Trophoblast cell (in vitro differentiated cells and primary cell): Measurements from ENCODE around the gene LRMDA.

Experiments
- DNase-seq, 2 donors: peaks; one replicate each; pipeline ENCODE4 v3.0.0-alpha.2; 2016
- H2AFZ ChIP-seq: 2 replicates; pipeline ENCODE4 v1.6.1; 2013; ENCODE audit warnings: low read length, moderate library complexity, mild to moderate bottlenecking; ENCODE audit not compliant: insufficient read depth, poor library complexity
- H2AK5ac ChIP-seq: 2 replicates; pipeline ENCODE4 v1.6.1; 2013; ENCODE audit warnings: mild to moderate bottlenecking, low read length
- H2BK120ac ChIP-seq: 2 replicates; pipeline ENCODE4 v1.6.1; 2013; ENCODE audit warnings: low read length, mild to moderate bottlenecking, moderate library complexity; ENCODE audit not compliant: insufficient read depth, poor library complexity
- H2BK12ac ChIP-seq: 2 replicates; pipeline ENCODE4 v1.6.1; 2013; ENCODE audit warnings: mild to moderate bottlenecking, low read length, moderate library complexity
- H2BK5ac ChIP-seq: 2 replicates; pipeline ENCODE4 v1.6.1; 2013; ENCODE audit warnings: low read length, low read depth, moderate library complexity, mild to moderate bottlenecking; ENCODE audit not compliant: poor library complexity
- H3K14ac ChIP-seq: 2 replicates; pipeline ENCODE4 v1.6.1; 2013; ENCODE audit warnings: mild to moderate bottlenecking, low read length
- H3K18ac ChIP-seq: 2 replicates; pipeline ENCODE4 v1.6.1; 2013; ENCODE audit warnings: mild to moderate bottlenecking, low read length
- H3K23ac ChIP-seq: 2 replicates; pipeline ENCODE4 v1.6.1; 2013; ENCODE audit warnings: low read length
- H3K27ac ChIP-seq: 2 replicates; pipeline ENCODE4 v1.5.1; 2013; ENCODE audit warnings: low read depth, mild to moderate bottlenecking, inconsistent platforms, low read length, moderate library complexity
- H3K27me3 ChIP-seq: 2 replicates; pipeline ENCODE4 v1.6.1; 2013; ENCODE audit warnings: inconsistent platforms, mild to moderate bottlenecking, low read length, moderate library complexity; ENCODE audit not compliant: insufficient read depth
- H3K36me3 ChIP-seq, 2 experiments: 1 replicate in 1 of 2; 2 replicates in 1 of 2; pipeline ENCODE4 v1.6.1; 2013; ENCODE audit warnings: low read length in 2 of 2, mild to moderate bottlenecking in 2 of 2, moderate library complexity in 1 of 2; ENCODE audit not compliant: insufficient read depth in 2 of 2, control insufficient read depth in 1 of 2
- H3K4ac ChIP-seq: 2 replicates; pipeline ENCODE4 v1.6.1; 2013; ENCODE audit warnings: low read depth, mild to moderate bottlenecking, low read length, moderate library complexity
- H3K4me1 ChIP-seq, 2 experiments: 1 replicate in 1 of 2; 2 replicates in 1 of 2; pipeline ENCODE4 v1.6.1; 2013; ENCODE audit warnings: low read length in 2 of 2, mild to moderate bottlenecking in 2 of 2, moderate library complexity in 1 of 2; ENCODE audit not compliant: insufficient read depth in 2 of 2, control insufficient read depth in 1 of 2
- H3K4me2 ChIP-seq: 2 replicates; pipeline ENCODE4 v1.6.1; 2013; ENCODE audit warnings: inconsistent platforms, mild to moderate bottlenecking, low read length, moderate library complexity
- H3K4me3 ChIP-seq: 2 replicates; pipeline ENCODE4 v1.5.1; 2013; ENCODE audit warnings: mild to moderate bottlenecking, low read depth, low read length, inconsistent platforms
- H3K79me1 ChIP-seq: one replicate; pipeline ENCODE4 v1.6.1; 2013; ENCODE audit warnings: low read length
- H3K79me2 ChIP-seq: 2 replicates; pipeline ENCODE4 v1.6.1; 2013; ENCODE audit warnings: low read length, mild to moderate bottlenecking; ENCODE audit not compliant: control insufficient read depth, insufficient read depth, poor library complexity
- H3K9ac ChIP-seq: 2 replicates; pipeline ENCODE4 v1.6.1; 2013; ENCODE audit warnings: mild to moderate bottlenecking, low read length
- H3K9me3 ChIP-seq: 2 replicates; pipeline ENCODE4 v1.6.1; 2013; ENCODE audit warnings: low read depth, mild to moderate bottlenecking, control low read depth, inconsistent platforms, low read length; ENCODE audit not compliant: insufficient read depth
- H4K12ac ChIP-seq: 2 replicates; pipeline ENCODE4 v1.6.1; 2013; ENCODE audit warnings: low read depth, mild to moderate bottlenecking, low read length, moderate library complexity
- H4K8ac ChIP-seq: 2 replicates; pipeline ENCODE4 v1.6.1; 2013; ENCODE audit warnings: low read depth, mild to moderate bottlenecking, low read length, moderate library complexity
- H4K91ac ChIP-seq: one replicate; pipeline ENCODE4 v1.6.1; 2013; ENCODE audit warnings: low read depth, mild to moderate bottlenecking, low read length, moderate library complexity
- WGBS: extraction: QIAGEN DNeasy Blood & Tissue Kit; methylation state at CpG from one replicate; pipeline ENCODE4 v1.1.7; 2013; ENCODE audit warnings: missing lambda C conversion rate; ENCODE audit not compliant: insufficient read length, insufficient coverage; ENCODE audit errors: extremely low coverage; 5-methylcytosine and 5-hydroxymethylcytosine counted together

LRMDA gene

DNA sequence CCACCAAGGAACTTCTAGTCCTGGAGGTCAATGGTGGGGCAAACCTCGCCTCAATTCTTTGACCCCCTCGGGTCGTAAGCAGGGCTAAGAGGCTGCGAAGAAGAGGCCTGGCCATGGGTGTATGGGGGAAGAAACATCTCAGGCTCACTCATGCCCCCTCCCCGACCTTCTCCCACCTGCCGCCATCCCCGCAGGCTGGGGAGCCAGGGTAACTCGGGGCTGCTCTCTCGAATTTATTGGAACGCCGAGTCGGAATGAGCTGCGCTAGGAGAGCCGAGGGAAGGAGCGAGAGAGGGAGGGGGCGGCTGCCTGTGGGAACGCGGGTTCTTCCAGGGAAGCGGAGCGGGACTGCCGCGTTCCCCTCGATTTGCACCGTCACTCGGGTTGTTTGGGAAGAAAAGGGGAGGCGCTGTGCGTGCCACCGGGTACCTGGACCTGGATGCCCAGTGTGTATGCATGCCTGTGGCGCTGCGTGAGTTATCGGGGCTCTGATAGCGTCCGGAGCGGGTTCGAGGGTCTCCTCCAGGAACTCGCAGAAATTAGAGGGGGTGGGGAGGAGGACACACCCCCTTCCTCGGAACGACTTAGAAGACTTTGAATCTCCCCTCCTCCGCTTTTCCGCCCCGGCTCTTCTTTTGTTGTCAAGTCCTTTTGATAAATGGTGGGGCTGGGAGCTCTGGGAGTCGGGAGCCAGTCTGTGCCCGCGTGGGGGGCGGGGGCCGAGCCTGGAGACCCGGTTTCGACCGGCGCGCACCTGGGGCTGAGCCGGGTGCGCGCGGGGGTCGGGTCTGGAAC, 28.1 kb upstream of the LRMDA start:
- DNase-seq, result no peak
- no peak overlapping the region for H4K12ac ChIP-seq
- no CpG with 5 or more reads among the region's 56 CpGs for WGBS
- no peak overlapping the region for H2AK5ac ChIP-seq
- H3K4me3 ChIP-seq, result peak overlapping the region; percentile 64
- H2AFZ ChIP-seq, result peak overlapping the region; percentile 14
- peak overlapping the region; percentile 80 for H3K4me2 ChIP-seq
- H3K18ac ChIP-seq, result peak overlapping the region; percentile 28
- H4K8ac ChIP-seq, result peak overlapping the region; percentile 67
- peak overlapping the region; percentile 18 for H2BK120ac ChIP-seq
- H2BK12ac ChIP-seq, result peak overlapping the region; percentile 23
- H3K23ac ChIP-seq, result no peak overlapping the region
- peaks cover 14 to 15% of the 10 kb centered on the region in 2 experiments for H3K36me3 ChIP-seq
- H3K79me1 ChIP-seq, result peaks cover 44% of the 10 kb centered on the region
- peaks cover 64% of the 10 kb centered on the region for H3K27me3 ChIP-seq
- peaks cover 26% of the 10 kb centered on the region for H3K79me2 ChIP-seq
- peak overlapping the region; percentile 31 for H2BK5ac ChIP-seq
- no peak overlapping the region for H3K9ac ChIP-seq
- H4K91ac ChIP-seq, result peak overlapping the region; percentile 75
- peak overlapping the region; percentile 34 for H3K4ac ChIP-seq
- peak overlapping the region; percentile 39 for H3K27ac ChIP-seq
- H3K4me1 ChIP-seq, result peaks cover 22 to 51% of the 10 kb centered on the region in 2 experiments
- peaks cover 5% of the 10 kb centered on the region for H3K9me3 ChIP-seq
- peak overlapping the region; percentile 40 for H3K14ac ChIP-seq

- Histone ChIP-seq H2BK5ac (no peak overlapping the region), H3K36me3 (peaks cover 6 to 7% of the 10 kb centered on the region in 2 experiments), H3K4me1 (peaks cover 14 to 43% of the 10 kb centered on the region in 2 experiments), H3K9me3 (peaks cover under 1% of the 10 kb centered on the region), H3K27me3 (peaks cover 56% of the 10 kb centered on the region), H3K79me2 (peaks cover 20% of the 10 kb centered on the region), H2AK5ac (peak overlapping the region; percentile 36), H3K4me3 (peak overlapping the region; percentile 68), H3K27ac (no peak overlapping the region), H3K14ac (peak overlapping the region; percentile 63), H2BK120ac (peak overlapping the region; percentile 18), H3K9ac (peak overlapping the region; percentile 18), H3K4ac (peak overlapping the region; percentile 21), H4K91ac (peak overlapping the region; percentile 33), H2BK12ac (peak overlapping the region; percentile 1), H2AFZ (peak overlapping the region; percentile 7), H3K18ac (peak overlapping the region; percentile 73), H4K12ac (peak overlapping the region; percentile 24), H3K23ac (peak overlapping the region; percentile 11), H3K4me2 (peak overlapping the region; percentile 80), H4K8ac (peak overlapping the region; percentile 24), H3K79me1 (peaks cover 40% of the 10 kb centered on the region)
- WGBS, result no CpG with 5 or more reads among the region's 58 CpGs
- DNase-seq, result no peak
Observed at GRCh38 chr10:75403939-75404814, 27.2 kb upstream of the LRMDA start.

- H3K23ac ChIP-seq, result no peak overlapping the region
- peak overlapping the region; percentile 36 for H2AK5ac ChIP-seq
- H2BK120ac ChIP-seq, result no peak overlapping the region
- H3K18ac ChIP-seq, result peak overlapping the region; percentile 73
- H3K79me2 ChIP-seq, result peaks cover 15% of the 10 kb centered on the region
- peak overlapping the region; percentile 1 for H2BK12ac ChIP-seq
- peaks cover 38% of the 10 kb centered on the region for H3K79me1 ChIP-seq
- peak overlapping the region; percentile 40 for H4K8ac ChIP-seq
- H3K14ac ChIP-seq, result peak overlapping the region; percentile 63
- H3K4me3 ChIP-seq, result peak overlapping the region; percentile 68
- H3K4me1 ChIP-seq, result peaks cover 14 to 40% of the 10 kb centered on the region in 2 experiments
- H4K91ac ChIP-seq, result peak overlapping the region; percentile 47
- peak overlapping the region; percentile 7 for H2AFZ ChIP-seq
- no peak overlapping the region for H3K4ac ChIP-seq
- no CpG with 5 or more reads among the region's 56 CpGs for WGBS
- H3K36me3 ChIP-seq, result no peaks in the 10 kb centered on the region
- peak overlapping the region; percentile 80 for H3K4me2 ChIP-seq
- H3K9ac ChIP-seq, result no peak overlapping the region
- no peak overlapping the region for H4K12ac ChIP-seq
- H2BK5ac ChIP-seq, result no peak overlapping the region
- H3K27ac ChIP-seq, result no peak overlapping the region
- no peaks in the 10 kb centered on the region for H3K9me3 ChIP-seq
- DNase-seq, result no peak
- H3K27me3 ChIP-seq, result peaks cover 49% of the 10 kb centered on the region
Observed at GRCh38 chr10:75404815-75405597, 26.4 kb upstream of the LRMDA start.
